Activated CD4-positive, alpha-beta T cell treated with anti-CD3 and anti-CD28 coated beads for 1 hour (primary cell): ENCODE results near the gene PEDS1.

Source experiments
- DNase-seq: peaks from one replicate; pipeline ENCODE4 v3.0.0-alpha.2; 2020

The PEDS1 gene

GRCh38 chr20:50130356-50130723, 23.2 kb downstream of the PEDS1 start:
- DNase-seq: no peak

GRCh38 chr20:50129662-50130355, 23.7 kb downstream of the PEDS1 start:
- no peak for DNase-seq

- no peak for DNase-seq
These were observed 25.0 kb downstream of the PEDS1 start for GRCh38 chr20:50128520-50128905.

GRCh38 chr20:50127587-50128519, 25.7 kb downstream of the PEDS1 start:
- no peak for DNase-seq

GRCh38 chr20:50126662-50127061, 26.9 kb downstream of the PEDS1 start:
- no peak for DNase-seq

- DNase-seq: no peak
These were observed 28.2 kb downstream of the PEDS1 start for GRCh38 chr20:50125279-50125678.

GRCh38 chr20:50124496-50124895, 29.0 kb downstream of the PEDS1 start:
- DNase-seq: no peak

- no peak for DNase-seq
These were observed 30.1 kb downstream of the PEDS1 start for GRCh38 chr20:50123418-50123817.

GRCh38 chr20:50122763-50123162, 30.8 kb downstream of the PEDS1 start:
- no peak for DNase-seq

GRCh38 chr20:50121858-50122271, 31.7 kb downstream of the PEDS1 start:
- no peak for DNase-seq

GRCh38 chr20:50120935-50121693, 32.4 kb downstream of the PEDS1 start:
- DNase-seq: peak; percentile 59

- no peak for DNase-seq
These were observed 35.3 kb downstream of the PEDS1 start for GRCh38 chr20:50118203-50118602.

GRCh38 chr20:50116368-50116999, 37.0 kb downstream of the PEDS1 start:
- no peak for DNase-seq

GRCh38 chr20:50115591-50116367, 37.7 kb downstream of the PEDS1 start:
- DNase-seq: peak; percentile 83

GRCh38 chr20:50115041-50115512, 38.4 kb downstream of the PEDS1 start:
- no peak for DNase-seq

- DNase-seq: no peak
These were observed 39.9 kb downstream of the PEDS1 start for GRCh38 chr20:50113420-50114224.

GRCh38 chr20:50112512-50113419, 40.8 kb downstream of the PEDS1 start, which contains the start of gene UBE2V1:
UBE2V1 (minus strand) TSS chr20:50113150; CDS start chr20:50113128, 22 bp downstream.
- peak; percentile 84 for DNase-seq

- no peak for DNase-seq
These were observed 41.6 kb downstream of the PEDS1 start for GRCh38 chr20:50111829-50112495.
